ENCODE measurements around the gene ERBB2. TPM values are rescaled to one million over a fixed set of nuclear protein-coding genes. Genes with fewer than 3 reads are reported as not detected.

Gene ERBB2
- total and polyA plus RNA-seq, 10 of the 15 experiments (the other 5 are each of a cell fraction or from before 2014, with no cell fraction given) = 0.39 to 7.0 (median 4.3) TPM

GRCh38 chr17:39724731-39725130, 24.9 kb downstream of the ERBB2 start:
- H4K20me1 ChIP-seq (ENCODE audit: control insufficient read depth, insufficient read depth) = no peaks in the 10 kb centered on the region
- peaks cover 3% of the 10 kb centered on the region; the same call in 1 of the 2 replicates for H3K4me1 ChIP-seq (ENCODE audit: control insufficient read depth, insufficient read depth, low read length)
- ChIA-PET RAD21 (ENCODE audit: unreplicated experiment) (no interaction called here), CTCF (interaction anchor here (0.6 to 2.7 kb wide), 2 partner anchors 103 to 104 kb away, joined by 4 to 9 read pairs; no protein-coding TSS in a partner anchor), POLR2A (no interaction called here), SMC1A (ENCODE audit: uncharacterized antibody, unreplicated experiment) (no interaction called here)
- H3K27me3 ChIP-seq (replicated peaks in 1 of 2; ENCODE audit: control insufficient read depth in 2 of 2, insufficient read depth in 2 of 2, low read length in 1 of 2) = no peaks in the 10 kb centered on the region
- H3K9me3 ChIP-seq (replicated peaks; ENCODE audit: control insufficient read depth, insufficient read depth, low read length) = no peaks in the 10 kb centered on the region
- BruUV-seq (replicated peaks) = no TSS peak
- H3K36me3 ChIP-seq (ENCODE audit: control insufficient read depth in 2 of 2, insufficient read depth in 2 of 2, low read length in 1 of 2) = 0 out of 4 replicates have a peak, but pooled peaks cover 0 to 3% of the 10 kb centered on the region in 2 experiments
- DNase-seq (ENCODE audit: low read depth, low spot score) (no peak), ATAC-seq (no peak), FAIRE-seq (no peak)
- H2AFZ ChIP-seq (ENCODE audit: control insufficient read depth, low read depth, low read length) = no peak overlapping the region
- H3K79me2 ChIP-seq (ENCODE audit: control insufficient read depth, insufficient read depth, low read length) = peaks cover 5% of the 10 kb centered on the region
- no peak overlapping the region for H3K4me3 ChIP-seq
- H3K4me2 ChIP-seq (ENCODE audit: control insufficient read depth, insufficient read depth) = no peak overlapping the region
- H3K9ac ChIP-seq (ENCODE audit: control insufficient read depth, insufficient read depth, low read length) = no peak overlapping the region
- intact Hi-C loops (cut with micrococcal nuclease; ENCODE audit: unreplicated experiment) = no loop called here
- TF ChIP-seq ATF7 (IDR thresholded peaks at IDR 0.05; ENCODE audit: low read depth) (no peak), PBX3 (IDR thresholded peaks at IDR 0.05; ENCODE audit: insufficient replicate concordance, low read depth, low read length) (no peak), PRDM15 (CRISPR knock-in tag; IDR thresholded peaks at IDR 0.05) (no peak), ZBTB33 (IDR thresholded peaks at IDR 0.05) (no peak), EZH2 (IDR thresholded peaks at IDR 0.05; ENCODE audit: borderline replicate concordance, control insufficient read depth, low read depth, low read length) (no peak), ASH2L (IDR thresholded peaks at IDR 0.05; ENCODE audit: borderline replicate concordance, low read depth) (no peak), TCF7 (IDR thresholded peaks at IDR 0.05; ENCODE audit: borderline replicate concordance) (no peak), CTCF (IDR thresholded peaks at IDR 0.05 in 2 of 3, conservative IDR thresholded peaks at IDR 0.05 in 1 of 3; ENCODE audit: control insufficient read depth in 2 of 3, extremely low read depth in 1 of 3, insufficient read depth in 1 of 3, low read depth in 3 of 3, low read length in 3 of 3) (no peak)
- in situ Hi-C loops (cut with MboI) = no loop called here
- WGBS (ENCODE audit: insufficient coverage, insufficient replicate concordance, low lambda C conversion rate, missing lambda C conversion rate) = 98% methylated on average over 13 of the region's 13 CpGs
- H3K27ac ChIP-seq (ENCODE audit: control insufficient read depth, insufficient read depth) = no peak overlapping the region
